K562 (cell line): Measurements from ENCODE around the gene ODAD4. TPM values are rescaled to one million over a fixed set of nuclear protein-coding genes. Genes with fewer than 3 reads are reported as not detected.

Source experiments
- ATAC-seq: fragments of 200-7000 bp; cut with Tn5 transposase; 3 replicates; pipeline ENCODE4 v1.9.1; 2020; ENCODE audit warnings: moderate library complexity
- BruUV-seq: library from RNA; stranded (reverse); fragments of 400-500 nt; replicated peaks from 2 replicates; lab custom pipeline; 2021; lab: Mats Ljungman, UMichigan
- CTCF ChIA-PET: fragments of 300-600 bp; formaldehyde crosslinking; extraction: SDS; loops from one replicate; lab custom pipeline; 2021; ENCODE audit warnings: low intra/inter-chr PET ratio; lab: Yijun Ruan, JAX
- POLR2A ChIA-PET: fragments of 300-600, 350-650 bp; sonication (Branson Sonifier 250); formaldehyde crosslinking; extraction: SDS; loops from one replicate; lab custom pipeline; 2021; ENCODE audit warnings: antibody characterized with exemption, inconsistent platforms; lab: Yijun Ruan, JAX
- DNase-seq, 4 experiments: peaks; one replicate each; pipeline versions ENCODE4 v3.0.0 to v3.0.0-alpha.2; 2011 to 2018; ENCODE audit warnings: low spot score in 3 of 4, mixed read lengths in 3 of 4; ENCODE audit errors: extremely low read depth in 1 of 4
- FAIRE-seq: peaks from 2 replicates; lab custom pipeline; 2011; peaks lifted over from hg19 to GRCh38; lab: Jason Lieb, UNC
- H2AFZ ChIP-seq: 2 replicates; pipeline ENCODE4 v1.6.0; 2011; ENCODE audit warnings: low read depth, low read length, control low read depth, inconsistent platforms
- H3K27ac ChIP-seq: fragments of 200-600 bp; 3 replicates; pipeline ENCODE4 v1.8.0; 2011; ENCODE audit warnings: low read depth, mild to moderate bottlenecking, control low read depth, inconsistent platforms, low read length, moderate library complexity, mixed read lengths; ENCODE audit errors: extremely low read depth
- H3K27me3 ChIP-seq, 2 experiments: fragments of 300-600 bp in 1 of 2; 2 replicates in 1 of 2; 3 replicates in 1 of 2; pipeline versions ENCODE4 v1.6.0 to v1.8.0; 2011; ENCODE audit warnings: inconsistent platforms in 2 of 2, low read length in 2 of 2, mild to moderate bottlenecking in 1 of 2, mixed read lengths in 1 of 2, moderate library complexity in 1 of 2; ENCODE audit not compliant: control insufficient read depth in 2 of 2, insufficient read depth in 2 of 2
- H3K36me3 ChIP-seq: fragments of 300-600 bp; 3 replicates; pipeline ENCODE4 v1.8.0; 2011; ENCODE audit warnings: mild to moderate bottlenecking, low read length, inconsistent platforms; ENCODE audit not compliant: control insufficient read depth, insufficient read depth
- H3K4me1 ChIP-seq, 2 experiments: fragments of 200-600 bp in 1 of 2; replicated peaks in 1 of 2; 2 replicates in 1 of 2; 3 replicates in 1 of 2; pipeline versions ENCODE4 v1.5.1 to v1.8.0; 2011; ENCODE audit warnings: inconsistent platforms in 2 of 2, low read length in 2 of 2, mild to moderate bottlenecking in 1 of 2, mixed read lengths in 1 of 2, moderate library complexity in 1 of 2; ENCODE audit not compliant: control insufficient read depth in 2 of 2, insufficient read depth in 2 of 2
- H3K4me2 ChIP-seq: 2 replicates; pipeline ENCODE4 v1.6.1; 2011; ENCODE audit warnings: low read length, control low read depth, inconsistent platforms, mixed read lengths; ENCODE audit not compliant: insufficient read depth
- H3K4me3 ChIP-seq: fragments of 200-600 bp; sonication (generic), shearing (Covaris generic); 2 replicates; pipeline ENCODE4 v1.5.1; 2016; ENCODE audit warnings: control low read depth, inconsistent platforms
- H3K79me2 ChIP-seq: fragments of 200-600 bp; 3 replicates; pipeline ENCODE4 v1.8.0; 2011; ENCODE audit warnings: low read length, inconsistent platforms; ENCODE audit not compliant: control insufficient read depth, insufficient read depth
- H3K9ac ChIP-seq, 2 experiments: 2 replicates each; pipeline versions ENCODE4 v1.6.0 to v1.6.1; 2011; ENCODE audit warnings: low read depth in 2 of 2, low read length in 2 of 2, control low read depth in 1 of 2, inconsistent platforms in 1 of 2, mild to moderate bottlenecking in 1 of 2, mixed read lengths in 1 of 2; ENCODE audit not compliant: insufficient read depth in 1 of 2
- H3K9me1 ChIP-seq: one replicate; pipeline ENCODE4 v1.6.0; 2011; ENCODE audit warnings: inconsistent platforms, mild to moderate bottlenecking, low read length, moderate library complexity; ENCODE audit not compliant: control insufficient read depth, insufficient read depth
- H3K9me3 ChIP-seq: replicated peaks from 2 replicates; pipeline ENCODE4 v1.5.1; 2011; ENCODE audit warnings: low read depth, low read length, inconsistent platforms; ENCODE audit not compliant: control insufficient read depth, insufficient read depth
- H4K20me1 ChIP-seq: replicated peaks from 2 replicates; pipeline ENCODE4 v1.6.1; 2011; ENCODE audit warnings: low read length, inconsistent platforms, mixed read lengths; ENCODE audit not compliant: control insufficient read depth, insufficient read depth
- FOXK2 ChIP-seq, 2 experiments: fragments of 450-650 bp; IDR thresholded peaks in 1 of 2; conservative IDR thresholded peaks in 1 of 2; 2 replicates each; pipeline ENCODE4 v1.6.1; 2016; ENCODE audit warnings: low read depth in 2 of 2, mild to moderate bottlenecking in 1 of 2
- MYC ChIP-seq, 2 experiments: fragments of 250-450 bp in 1 of 2; sonication (Bioruptor Pico) in 1 of 2; IDR thresholded peaks; 2 replicates each; pipeline versions ENCODE4 v1.5.1 to v1.6.1; 2012 to 2021; ENCODE audit warnings: low read depth in 2 of 2, borderline replicate concordance in 1 of 2, improper control_type of control experiment in 1 of 2, low read length in 1 of 2, mild to moderate bottlenecking in 1 of 2, moderate library complexity in 1 of 2
- NRF1 ChIP-seq, 2 experiments: fragments of 450-650 bp; IDR thresholded peaks in 1 of 2; conservative IDR thresholded peaks in 1 of 2; 2 replicates each; pipeline ENCODE4 v1.6.1; 2014; ENCODE audit warnings: mild to moderate bottlenecking in 2 of 2
- ZNF347 ChIP-seq: fragments of 450-650 bp; formaldehyde crosslinking; IDR thresholded peaks from 2 replicates; pipeline ENCODE4 v1.4.0; 2020; ENCODE audit warnings: low read depth, mild to moderate bottlenecking, moderate library complexity
- WGBS: fragments of 100-300 bp; shearing (Covaris generic); methylation state at CpG from one replicate; pipeline ENCODE4 v1.1.6; 2016; ENCODE audit warnings: low coverage, mixed read lengths; ENCODE audit not compliant: insufficient coverage; ENCODE audit errors: missing lambda C conversion rate; 5-methylcytosine and 5-hydroxymethylcytosine counted together
- in situ Hi-C: fragments of 300-500 bp; cut with MboI; formaldehyde crosslinking; loops from 4 replicates; pipeline ENCODE4 v1.15.0; 2018; ENCODE audit warnings: inconsistent platforms, mixed read lengths
- intact Hi-C: fragments of 100-400 bp; cut with micrococcal nuclease; formaldehyde crosslinking; loops from 2 replicates; pipeline ENCODE4 v1.14.2; 2022
- polyA plus RNA-seq, 8 experiments: library from polyadenylated mRNA; depleted of rRNA in 4 of 8; stranded (reverse) in 5 of 8; unstranded in 3 of 8; fragments of >200 nt; fragmentation: Nextera tagmentation in 2 of 8; fragmentation: Illumina TruSeq in 1 of 8; extraction: Ambion mirVana in 2 of 8; extraction: Trizol in 1 of 8; gene quantifications; 2 replicates each; pipeline versions ENCODE4 v1.2.1 to v1.2.3, GENCODE V29; 2011 to 2014; ENCODE audit warnings: inconsistent platforms in 1 of 8, missing spikeins in 1 of 8
- total RNA-seq, 7 experiments: library from RNA; depleted of rRNA in 6 of 7; stranded (reverse); fragments of >200 nt in 6 of 7; fragmentation: Illumina TruSeq in 2 of 7; extraction: Trizol in 2 of 7; gene quantifications; 2 replicates each; pipeline versions ENCODE4 v1.2.1 to v1.2.3, GENCODE V29; 2011 to 2021; ENCODE audit warnings: low replicate concordance in 1 of 7
- TF ChIP-seq, protein P1 (sequence below): fragments of 250-450 bp; sonication (Bioruptor Pico); IDR thresholded peaks from 2 replicates; pipeline ENCODE4 v1.5.1; 2021; ENCODE audit warnings: mild to moderate bottlenecking

Gene ODAD4
- total and polyA plus RNA-seq, 9 of the 15 experiments (the other 6 are each of a cell fraction or from before 2014, with no cell fraction given), result 0.09 to 0.98 (median 0.51) TPM

DNA sequence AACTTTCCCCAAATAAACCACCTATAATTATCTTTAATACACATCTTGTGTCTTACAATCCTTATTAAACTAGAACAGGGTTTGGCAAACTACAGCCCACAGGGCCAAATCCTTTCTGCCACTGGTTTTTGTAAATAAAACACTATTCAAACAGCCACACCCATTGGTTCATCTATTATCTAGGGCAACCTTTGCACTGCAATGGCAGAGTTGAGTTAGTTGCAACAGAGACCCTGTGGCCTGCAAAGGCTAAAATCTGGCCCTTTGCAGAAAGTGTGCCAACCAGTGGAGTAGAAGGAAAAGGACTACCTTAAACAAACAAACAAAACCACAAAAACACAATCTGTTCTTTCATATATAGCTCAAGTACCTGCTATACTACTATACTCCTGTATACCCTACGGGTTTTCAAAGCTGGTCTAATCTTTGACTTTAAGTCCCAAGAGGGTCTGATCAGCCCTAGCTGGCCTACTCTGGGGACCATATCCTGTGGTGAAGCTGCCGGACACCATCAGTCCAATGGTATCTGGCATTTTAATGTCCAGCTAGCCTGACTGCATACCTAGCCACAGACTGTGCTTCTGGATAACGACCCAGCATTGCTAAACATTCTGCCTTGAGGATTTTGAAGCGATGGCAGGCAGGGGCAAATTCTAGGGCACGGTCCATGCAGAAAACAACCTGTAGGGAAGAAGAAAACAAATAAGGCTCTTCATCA, 59.4 kb downstream of the ODAD4 start:
- WGBS, result 71% methylated on average over 3 of the region's 5 CpGs
- Histone ChIP-seq H3K27ac (no peak overlapping the region), H3K36me3 (peaks cover 95% of the 10 kb centered on the region), H3K4me1 (no peaks in the 10 kb centered on the region), H2AFZ (no peak overlapping the region), H3K4me2 (no peak overlapping the region), H3K79me2 (no peaks in the 10 kb centered on the region), H3K9me3 (no peaks in the 10 kb centered on the region), H4K20me1 (no peaks in the 10 kb centered on the region), H3K9ac (no peak overlapping the region), H3K9me1 (no peaks in the 10 kb centered on the region), H3K27me3 (no peaks in the 10 kb centered on the region), H3K4me3 (no peak overlapping the region)
- no TSS peak for BruUV-seq
- no peak for DNase-seq
- intact Hi-C loops, result no loop called here
- no peak for ATAC-seq
- POLR2A ChIA-PET, result interaction anchor here (0.6 to 3.8 kb wide), 7 partner anchors 9 to 1787 kb away, joined by 3 to 16 read pairs (median 4); no protein-coding TSS in a partner anchor
- CTCF ChIA-PET, result no interaction called here
- in situ Hi-C loops, result no loop called here
- FAIRE-seq, result peak; percentile 19
- no peak for TF ChIP-seq ZNF347 (CRISPR knock-in tag)
- no peak for TF ChIP-seq FOXK2 (conservative IDR thresholded peaks at IDR 0.05 in 1 of 2, IDR thresholded peaks at IDR 0.05 in 1 of 2; ENCODE audit: low read depth in 2 of 2)
- no peak for TF ChIP-seq MYC (IDR thresholded peaks at IDR 0.05; ENCODE audit: low read depth, low read length)
- no peak for TF ChIP-seq MYC (CRISPR knock-in tag; IDR thresholded peaks at IDR 0.05; ENCODE audit: borderline replicate concordance, low read depth)
- TF ChIP-seq, protein P1, sequence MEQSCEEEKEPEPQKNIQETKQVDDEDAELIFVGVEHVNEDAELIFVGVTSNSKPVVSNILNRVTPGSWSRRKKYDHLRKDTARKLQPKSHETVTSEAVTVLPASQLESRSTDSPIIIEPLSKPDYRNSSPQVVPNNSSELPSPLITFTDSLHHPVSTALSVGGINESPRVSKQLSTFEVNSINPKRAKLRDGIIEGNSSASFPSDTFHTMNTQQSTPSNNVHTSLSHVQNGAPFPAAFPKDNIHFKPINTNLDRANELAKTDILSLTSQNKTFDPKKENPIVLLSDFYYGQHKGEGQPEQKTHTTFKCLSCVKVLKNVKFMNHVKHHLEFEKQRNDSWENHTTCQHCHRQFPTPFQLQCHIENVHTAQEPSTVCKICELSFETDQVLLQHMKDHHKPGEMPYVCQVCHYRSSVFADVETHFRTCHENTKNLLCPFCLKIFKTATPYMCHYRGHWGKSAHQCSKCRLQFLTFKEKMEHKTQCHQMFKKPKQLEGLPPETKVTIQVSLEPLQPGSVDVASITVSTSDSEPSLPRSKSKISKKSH (CRISPR knock-in tag), result no peak
- no peak for TF ChIP-seq NRF1 (conservative IDR thresholded peaks at IDR 0.05 in 1 of 2, IDR thresholded peaks at IDR 0.05 in 1 of 2)
